H1 (cell line): ENCODE data around the gene RAB5A. TPM values are rescaled to one million over a fixed set of nuclear protein-coding genes. Genes with fewer than 3 reads are reported as not detected.

Source experiments
- CTCF ChIA-PET: fragments of 300-600 bp; sonication (Branson Sonifier 250); formaldehyde crosslinking; loops from one replicate; lab custom pipeline; 2021; ENCODE audit not compliant: partially characterized antibody; lab: Charles Lee
- POLR2A ChIA-PET: fragments of 300-600 bp; sonication (Branson Sonifier 250); formaldehyde crosslinking; loops from one replicate; lab custom pipeline; 2021; ENCODE audit warnings: inconsistent platforms; ENCODE audit not compliant: partially characterized antibody; lab: Charles Lee
- DNase-seq, 2 experiments: peaks; one replicate each; pipeline versions ENCODE4 v3.0.0 to v3.0.0-alpha.2; 2010 to 2022; ENCODE audit warnings: low spot score in 2 of 2, low read depth in 1 of 2, mixed read lengths in 1 of 2
- FAIRE-seq: peaks from 2 replicates; lab custom pipeline; 2011; peaks lifted over from hg19 to GRCh38; lab: Jason Lieb, UNC
- H2AFZ ChIP-seq: 2 replicates; pipeline ENCODE4 v1.8.1; 2012; ENCODE audit warnings: low read length, inconsistent platforms
- H2AK5ac ChIP-seq: 2 replicates; pipeline ENCODE4 v1.6.1; 2013; ENCODE audit warnings: low read depth, low read length
- H2BK120ac ChIP-seq: replicated peaks from 2 replicates; pipeline ENCODE3; 2013; ENCODE audit warnings: low read depth, low read length, inconsistent platforms
- H2BK12ac ChIP-seq: 2 replicates; pipeline ENCODE4 v1.6.1; 2013; ENCODE audit warnings: low read depth, low read length
- H2BK15ac ChIP-seq: 2 replicates; pipeline ENCODE4 v1.6.1; 2013; ENCODE audit warnings: low read length
- H2BK20ac ChIP-seq: 2 replicates; pipeline ENCODE4 v1.6.1; 2013; ENCODE audit warnings: low read length
- H2BK5ac ChIP-seq: 2 replicates; pipeline ENCODE4 v1.6.1; 2013; ENCODE audit warnings: low read depth, low read length
- H3K14ac ChIP-seq: 2 replicates; pipeline ENCODE4 v1.6.1; 2013; ENCODE audit warnings: inconsistent platforms; ENCODE audit not compliant: insufficient read length
- H3K18ac ChIP-seq: 2 replicates; pipeline ENCODE4 v1.6.1; 2013; ENCODE audit warnings: low read length; ENCODE audit errors: extremely low read depth
- H3K23ac ChIP-seq: 2 replicates; pipeline ENCODE4 v1.6.1; 2013; ENCODE audit warnings: inconsistent platforms; ENCODE audit not compliant: insufficient read length
- H3K23me2 ChIP-seq: 2 replicates; pipeline ENCODE4 v1.6.1; 2013; ENCODE audit warnings: low read depth, low read length
- H3K27ac ChIP-seq: 2 replicates; pipeline ENCODE4 v1.6.1; 2011; ENCODE audit warnings: low read depth, low read length, inconsistent platforms
- H3K27me3 ChIP-seq, 4 experiments: replicated peaks in 1 of 4; 1 replicate in 1 of 4; 2 replicates in 3 of 4; pipeline versions ENCODE4 v1.6.1 to v1.8.1; 2011 to 2013; ENCODE audit warnings: low read length in 3 of 4, mild to moderate bottlenecking in 3 of 4, inconsistent platforms in 2 of 4, mixed read lengths in 2 of 4, moderate library complexity in 1 of 4; ENCODE audit not compliant: control insufficient read depth in 3 of 4, insufficient read depth in 3 of 4; ENCODE audit errors: extremely low read depth in 1 of 4
- H3K36me3 ChIP-seq, 4 experiments: 2 replicates each; pipeline versions ENCODE4 v1.6.1 to v1.8.1; 2011 to 2013; ENCODE audit warnings: mild to moderate bottlenecking in 4 of 4, low read length in 3 of 4, moderate library complexity in 2 of 4, control low read depth in 1 of 4, inconsistent platforms in 1 of 4; ENCODE audit not compliant: insufficient read depth in 4 of 4, control insufficient read depth in 2 of 4
- H3K4ac ChIP-seq: replicated peaks from 2 replicates; pipeline ENCODE3; 2013; ENCODE audit warnings: low read length, low read depth, mixed read lengths, inconsistent platforms; ENCODE audit not compliant: insufficient read length
- H3K4me1 ChIP-seq, 4 experiments: replicated peaks in 1 of 4; 1 replicate in 1 of 4; 2 replicates in 3 of 4; pipeline versions ENCODE4 v1.6.1 to v1.8.1; 2011 to 2013; ENCODE audit warnings: low read length in 3 of 4, inconsistent platforms in 2 of 4, mixed read lengths in 1 of 4; ENCODE audit not compliant: insufficient read depth in 4 of 4, control insufficient read depth in 3 of 4
- H3K4me2 ChIP-seq, 2 experiments: 2 replicates each; pipeline versions ENCODE4 v1.6.1 to v1.8.1; 2011 to 2013; ENCODE audit warnings: low read depth in 2 of 2, low read length in 2 of 2, control low read depth in 1 of 2, inconsistent platforms in 1 of 2, mild to moderate bottlenecking in 1 of 2; ENCODE audit not compliant: insufficient read depth in 1 of 2
- H3K4me3 ChIP-seq, 4 experiments: fragments of 200-600, 300-600 bp in 1 of 4; sonication (generic), shearing (Covaris generic), sonication (Bioruptor Twin) in 1 of 4; 2 replicates each; pipeline versions ENCODE4 v1.5.1 to v1.8.1; 2011 to 2016; ENCODE audit warnings: low read length in 4 of 4, low read depth in 3 of 4, control low read depth in 2 of 4, inconsistent platforms in 2 of 4, mild to moderate bottlenecking in 2 of 4, mixed read lengths in 1 of 4, moderate library complexity in 1 of 4; ENCODE audit not compliant: insufficient read depth in 2 of 4; ENCODE audit errors: extremely low read depth in 1 of 4
- H3K56ac ChIP-seq: replicated peaks from 2 replicates; pipeline ENCODE3; 2013; ENCODE audit warnings: low read depth, mild to moderate bottlenecking, mixed read lengths, low read length, inconsistent platforms; ENCODE audit not compliant: insufficient read length
- H3K79me1 ChIP-seq: 2 replicates; pipeline ENCODE4 v1.6.1; 2013; ENCODE audit warnings: low read depth, low read length, control low read depth
- H3K79me2 ChIP-seq, 2 experiments: 2 replicates each; pipeline versions ENCODE4 v1.6.1 to v1.8.1; 2012 to 2013; ENCODE audit warnings: low read length in 2 of 2, mild to moderate bottlenecking in 2 of 2, inconsistent platforms in 1 of 2; ENCODE audit not compliant: insufficient read depth in 2 of 2, control insufficient read depth in 1 of 2
- H3K9ac ChIP-seq, 4 experiments: replicated peaks in 1 of 4; 1 replicate in 1 of 4; 2 replicates in 3 of 4; pipeline versions ENCODE4 v1.6.1 to v1.8.1; 2011 to 2013; ENCODE audit warnings: low read depth in 3 of 4, low read length in 3 of 4, control low read depth in 2 of 4, mild to moderate bottlenecking in 2 of 4, moderate library complexity in 2 of 4, inconsistent platforms in 1 of 4; ENCODE audit errors: extremely low read depth in 1 of 4
- H3K9me3 ChIP-seq, 2 experiments: 2 replicates each; pipeline versions ENCODE4 v1.6.1 to v1.8.1; 2012 to 2013; ENCODE audit warnings: mild to moderate bottlenecking in 2 of 2, moderate library complexity in 2 of 2, control low read depth in 1 of 2, inconsistent platforms in 1 of 2, low read depth in 1 of 2, low read length in 1 of 2, mixed read lengths in 1 of 2; ENCODE audit not compliant: insufficient read depth in 2 of 2
- H4K20me1 ChIP-seq, 2 experiments: replicated peaks in 1 of 2; 2 replicates each; pipeline versions ENCODE3 to v1.8.1; 2011 to 2013; ENCODE audit warnings: inconsistent platforms in 2 of 2, low read length in 2 of 2, mild to moderate bottlenecking in 1 of 2; ENCODE audit not compliant: insufficient read depth in 2 of 2, control insufficient read depth in 1 of 2
- H4K5ac ChIP-seq: 2 replicates; pipeline ENCODE4 v1.6.1; 2013; ENCODE audit warnings: low read length, low read depth, mixed read lengths, inconsistent platforms; ENCODE audit not compliant: insufficient read length
- H4K8ac ChIP-seq: 2 replicates; pipeline ENCODE4 v1.8.0; 2013; ENCODE audit warnings: mild to moderate bottlenecking, moderate library complexity, low read length, inconsistent platforms; ENCODE audit not compliant: insufficient read depth; ENCODE audit errors: extremely low read depth
- H4K91ac ChIP-seq: replicated peaks from 2 replicates; pipeline ENCODE3; 2013; ENCODE audit warnings: low read length, mixed read lengths, inconsistent platforms; ENCODE audit not compliant: insufficient read length
- SP1 ChIP-seq: IDR thresholded peaks from 2 replicates; pipeline ENCODE4 v1.6.1; 2011; ENCODE audit warnings: low read depth, low read length
- YY1 ChIP-seq: IDR thresholded peaks from 2 replicates; pipeline ENCODE4 v1.6.1; 2011; ENCODE audit warnings: low read depth, mild to moderate bottlenecking, low read length
- WGBS, 2 experiments: shearing (Covaris generic) in 1 of 2; methylation state at CpG; one replicate each; pipeline versions ENCODE4 v1.1.6 to v1.1.7; 2013 to 2015; ENCODE audit warnings: low lambda C conversion rate in 2 of 2, mixed read lengths in 2 of 2, inconsistent platforms in 1 of 2, low coverage in 1 of 2, missing lambda C conversion rate in 1 of 2; ENCODE audit not compliant: insufficient replicate concordance in 2 of 2, insufficient coverage in 1 of 2, insufficient read length in 1 of 2; ENCODE audit errors: extremely low coverage in 1 of 2, missing lambda C conversion rate in 1 of 2; 5-methylcytosine and 5-hydroxymethylcytosine counted together
- polyA plus RNA-seq, 7 experiments: library from polyadenylated mRNA; depleted of rRNA in 3 of 7; stranded (reverse) in 5 of 7; unstranded in 2 of 7; fragments of >200 nt in 5 of 7; fragments of 200-250 nt in 2 of 7; gene quantifications; 1 replicate in 5 of 7; 2 replicates in 1 of 7; 4 replicates in 1 of 7; pipeline versions ENCODE4 v1.2.1 to v1.2.3, GENCODE V29; 2011 to 2013; ENCODE audit warnings: missing spikeins in 2 of 7, mixed read lengths in 2 of 7
- total RNA-seq: library from RNA; stranded (reverse); fragmentation: NEBNext Ultra II Directional; extraction: Animal tissue kit (Norgen Biotek cat#: 25700); gene quantifications from 2 replicates; pipeline ENCODE4 v1.2.1, GENCODE V29; 2021

Gene RAB5A
- total and polyA plus RNA-seq, 2 of the 8 experiments (the other 6 are each of a cell fraction or from before 2014, with no cell fraction given): 22.4 to 77.7 TPM

- no peak overlapping the region for H3K4ac ChIP-seq
- no peak overlapping the region for H2BK15ac ChIP-seq
- H3K23me2 ChIP-seq: no peaks in the 10 kb centered on the region
- no peak overlapping the region for H2AK5ac ChIP-seq
- no peak overlapping the region for H2AFZ ChIP-seq
- H3K9ac ChIP-seq: no peak overlapping the region
- H3K23ac ChIP-seq: no peak overlapping the region
- H2BK20ac ChIP-seq: no peak overlapping the region
- no peak overlapping the region for H4K8ac ChIP-seq
- no peaks in the 10 kb centered on the region for H3K9me3 ChIP-seq
- H3K4me1 ChIP-seq: no peaks in the 10 kb centered on the region
- no peaks in the 10 kb centered on the region for H3K79me1 ChIP-seq
- H3K56ac ChIP-seq: no peak overlapping the region
- no peaks in the 10 kb centered on the region for H3K27me3 ChIP-seq
- CTCF ChIA-PET: no interaction called here
- no peak overlapping the region for H3K18ac ChIP-seq
- no peak overlapping the region for H4K91ac ChIP-seq
- H2BK120ac ChIP-seq: no peak overlapping the region
- no peak for FAIRE-seq
- H3K4me3 ChIP-seq: no peak overlapping the region
- DNase-seq: no peak
- H3K4me2 ChIP-seq: no peak overlapping the region
- H2BK12ac ChIP-seq: no peak overlapping the region
- no peaks in the 10 kb centered on the region for H4K20me1 ChIP-seq
- POLR2A ChIA-PET: interaction anchor here (1.0 kb wide), 1 partner anchor 11 kb away, joined by 3 read pairs; no protein-coding TSS in a partner anchor
- H3K79me2 ChIP-seq: no peaks in the 10 kb centered on the region
- WGBS, 2 experiments: 84% methylated on average over 3 of the region's 3 CpGs; no CpG with 5 or more reads in 1 of the 2 experiments
- no peak for TF ChIP-seq YY1
- no peak for TF ChIP-seq SP1
- H2BK5ac ChIP-seq: no peak overlapping the region
- no peaks in the 10 kb centered on the region for H3K36me3 ChIP-seq
- no peak overlapping the region for H4K5ac ChIP-seq
- H3K14ac ChIP-seq: no peak overlapping the region
- no peak overlapping the region for H3K27ac ChIP-seq
Observed at GRCh38 chr3:20001932-20002331, 55.0 kb downstream of the RAB5A start.
